MM.1S (cell line): ENCODE results near the gene CCL21.
"Not testable (repeated sequence)": the region's sequence is repeated elsewhere in the genome, so short reads cannot be mapped to it uniquely, and the experiment has no call there.

Source experiments
- DNase-seq: peaks from one replicate; pipeline ENCODE4 v3.0.0-alpha.2; 2015
- H2AFZ ChIP-seq: fragments of 300-600 bp; sonication (generic); 2 replicates; pipeline ENCODE4 v1.6.0; 2016; ENCODE audit warnings: antibody characterized with exemption, low read length
- H3F3A ChIP-seq: fragments of 300-600 bp; sonication (generic); 2 replicates; pipeline ENCODE4 v1.6.1; 2016; ENCODE audit warnings: mild to moderate bottlenecking, antibody characterized with exemption, low read length, moderate library complexity, mixed read lengths; ENCODE audit not compliant: insufficient read depth
- H3K27ac ChIP-seq: fragments of 300-600 bp; sonication (generic); 2 replicates; pipeline ENCODE4 v1.5.1; 2016; ENCODE audit warnings: mild to moderate bottlenecking, low read length
- H3K27me3 ChIP-seq: fragments of 300-600 bp; sonication (generic); replicated peaks from 2 replicates; pipeline ENCODE4 v1.6.0; 2016; ENCODE audit warnings: low read length; ENCODE audit not compliant: insufficient read depth
- H3K36me3 ChIP-seq: fragments of 300-600 bp; sonication (generic); replicated peaks from 2 replicates; pipeline ENCODE4 v1.6.1; 2016; ENCODE audit warnings: mild to moderate bottlenecking, low read length, mixed read lengths; ENCODE audit not compliant: insufficient read depth
- H3K4me1 ChIP-seq: fragments of 300-600 bp; sonication (generic); 2 replicates; pipeline ENCODE4 v1.6.1; 2016; ENCODE audit warnings: low read length, mixed read lengths
- H3K4me2 ChIP-seq: fragments of 300-600 bp; sonication (generic); 2 replicates; pipeline ENCODE4 v1.6.0; 2016; ENCODE audit warnings: low read depth, low read length
- H3K4me3 ChIP-seq: fragments of 300-600 bp; sonication (generic); 2 replicates; pipeline ENCODE4 v1.5.1; 2016; ENCODE audit warnings: low read length, mixed read lengths
- H3K79me2 ChIP-seq: fragments of 300-600 bp; sonication (generic); 2 replicates; pipeline ENCODE4 v1.6.1; 2016; ENCODE audit warnings: mixed run types, low read length, mixed read lengths
- H3K9ac ChIP-seq: fragments of 300-600 bp; sonication (generic); 2 replicates; pipeline ENCODE4 v1.6.1; 2016; ENCODE audit warnings: low read length, mixed read lengths
- H3K9me2 ChIP-seq: fragments of 300-600 bp; sonication (generic); replicated peaks from 2 replicates; pipeline ENCODE4 v1.6.1; 2016; ENCODE audit warnings: mild to moderate bottlenecking, low read length, mixed read lengths; ENCODE audit not compliant: insufficient read depth
- H3K9me3 ChIP-seq: fragments of 300-600 bp; sonication (generic); replicated peaks from 2 replicates; pipeline ENCODE4 v1.6.1; 2016; ENCODE audit warnings: mild to moderate bottlenecking, low read length, mixed read lengths; ENCODE audit not compliant: insufficient read depth
- H4K20me1 ChIP-seq: fragments of 300-600 bp; sonication (generic); 2 replicates; pipeline ENCODE4 v1.6.1; 2016; ENCODE audit warnings: mild to moderate bottlenecking, low read length, moderate library complexity, mixed read lengths; ENCODE audit not compliant: insufficient read depth
- CTCF ChIP-seq: fragments of 300-600 bp; sonication (generic); IDR thresholded peaks from 2 replicates; pipeline ENCODE4 v1.5.1; 2016; ENCODE audit warnings: antibody characterized with exemption, low read length, mixed read lengths
- EZH2 ChIP-seq: fragments of 300-600 bp; sonication (generic); optimal IDR thresholded peaks from 2 replicates; pipeline ENCODE3; 2017; ENCODE audit warnings: low read depth, mild to moderate bottlenecking, antibody characterized with exemption, low read length, mixed read lengths
- EZH2phosphoT487 ChIP-seq: fragments of 300-600 bp; sonication (generic); IDR thresholded peaks from 2 replicates; pipeline ENCODE4 v1.6.1; 2018; ENCODE audit warnings: antibody characterized with exemption, low read length

Gene CCL21

GRCh38 chr9:34732478-34732877, 22.5 kb upstream of the CCL21 start:
- no peak for TF ChIP-seq EZH2phosphoT487
- no peak for TF ChIP-seq CTCF
- TF ChIP-seq EZH2 = no peak
- no peak overlapping the region for H3K9ac ChIP-seq
- no peaks in the 10 kb centered on the region for H3K9me2 ChIP-seq
- H4K20me1 ChIP-seq = no peaks in the 10 kb centered on the region
- no peak overlapping the region for H3K4me3 ChIP-seq
- H3K36me3 ChIP-seq = no peaks in the 10 kb centered on the region
- H2AFZ ChIP-seq = no peak overlapping the region
- no peak overlapping the region for H3K4me2 ChIP-seq
- H3K27me3 ChIP-seq = no peaks in the 10 kb centered on the region
- H3K27ac ChIP-seq = no peak overlapping the region
- H3K4me1 ChIP-seq = no peaks in the 10 kb centered on the region
- DNase-seq = no peak
- H3F3A ChIP-seq = no peaks in the 10 kb centered on the region
- H3K79me2 ChIP-seq = no peaks in the 10 kb centered on the region
- H3K9me3 ChIP-seq = no peaks in the 10 kb centered on the region

DNA sequence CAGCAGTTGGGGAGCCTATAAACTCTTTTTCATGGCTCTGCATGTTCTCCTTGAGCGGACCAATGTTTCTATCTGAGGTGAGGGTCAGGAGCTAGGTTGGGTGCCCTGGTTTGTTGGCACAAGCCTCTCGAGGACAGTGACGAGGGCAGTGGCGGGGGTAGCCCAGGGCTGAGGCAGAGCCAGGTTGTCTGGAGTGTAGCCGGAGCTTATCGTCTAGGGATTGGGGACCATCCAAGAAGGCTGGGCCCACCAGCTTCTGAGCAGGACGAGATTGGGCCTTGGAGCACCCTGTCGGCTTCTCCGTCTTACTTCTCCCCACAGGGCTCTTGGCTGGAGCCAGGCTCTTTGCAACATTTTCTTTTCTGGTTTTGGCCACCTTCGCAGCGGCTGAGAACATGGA, 13.2 kb upstream of the CCL21 start:
- H3F3A ChIP-seq = no peaks in the 10 kb centered on the region
- H2AFZ ChIP-seq = no peak overlapping the region
- no peaks in the 10 kb centered on the region for H3K9me3 ChIP-seq
- no peaks in the 10 kb centered on the region for H4K20me1 ChIP-seq
- no peaks in the 10 kb centered on the region for H3K79me2 ChIP-seq
- no peaks in the 10 kb centered on the region for H3K4me1 ChIP-seq
- H3K27me3 ChIP-seq = no peaks in the 10 kb centered on the region
- TF ChIP-seq EZH2 (no peak), EZH2phosphoT487 (no peak), CTCF (no peak)
- H3K27ac ChIP-seq = no peak overlapping the region
- no peak overlapping the region for H3K9ac ChIP-seq
- no peak overlapping the region for H3K4me3 ChIP-seq
- H3K9me2 ChIP-seq = no peaks in the 10 kb centered on the region
- H3K4me2 ChIP-seq = no peak overlapping the region
- no peaks in the 10 kb centered on the region for H3K36me3 ChIP-seq
- DNase-seq = no peak

DNA sequence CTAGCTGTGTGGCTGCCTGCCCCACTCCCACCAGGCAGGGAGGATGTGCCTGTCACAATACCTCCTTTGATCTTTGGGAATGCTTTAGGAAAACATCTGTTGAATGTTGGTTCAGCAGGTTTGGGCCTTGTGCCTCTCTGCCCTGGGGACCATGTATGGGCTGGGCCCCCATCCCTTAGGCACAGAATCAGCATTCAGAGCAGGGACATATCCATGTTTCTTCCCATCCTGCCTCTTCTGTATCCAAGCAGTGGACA, 9.8 kb upstream of the CCL21 start:
- not testable (repeated sequence) for H3K9me3 ChIP-seq, H3K9me2 ChIP-seq, DNase-seq, H3K4me2 ChIP-seq, H2AFZ ChIP-seq, H4K20me1 ChIP-seq, H3K4me3 ChIP-seq, H3K36me3 ChIP-seq, H3F3A ChIP-seq, H3K79me2 ChIP-seq, H3K27ac ChIP-seq, H3K4me1 ChIP-seq, H3K9ac ChIP-seq, H3K27me3 ChIP-seq

DNA sequence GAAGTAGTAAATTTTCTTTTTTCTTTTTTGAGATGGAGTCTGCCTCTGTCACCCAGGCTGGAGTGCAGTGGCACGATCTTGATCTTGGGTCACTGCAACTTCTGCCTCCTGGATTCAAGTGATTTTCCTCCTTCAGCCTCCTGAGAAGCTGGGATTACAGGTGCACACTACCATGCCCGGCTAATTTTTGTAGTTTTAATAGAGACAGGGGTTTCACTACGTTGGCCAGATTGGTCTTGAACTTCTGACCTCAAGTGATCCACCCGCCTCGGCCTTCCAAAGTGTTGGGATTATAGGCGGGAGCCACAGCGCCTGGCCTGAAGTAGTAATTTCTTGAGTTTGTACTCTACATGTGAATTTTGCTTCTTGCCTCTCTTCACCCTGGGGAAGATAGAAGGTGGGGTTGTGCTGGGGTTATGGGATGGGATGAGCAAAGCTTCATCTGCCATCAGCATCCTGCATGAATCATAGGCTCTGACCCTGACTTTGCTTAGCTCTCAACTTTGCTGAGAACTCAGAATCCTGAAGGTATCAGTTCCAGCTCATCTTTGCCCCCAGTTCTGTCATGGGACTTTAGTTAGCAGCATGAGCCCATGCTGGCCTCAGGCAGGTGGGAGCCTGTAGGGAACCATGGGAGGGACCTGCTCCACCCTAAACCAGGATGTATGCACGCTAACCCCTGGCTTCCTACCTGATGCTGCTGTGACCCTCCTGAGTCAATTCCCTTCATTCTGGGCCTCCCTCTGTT, 9.3 kb upstream of the CCL21 start:
- no peaks in the 10 kb centered on the region for H3F3A ChIP-seq

More for the DNA sequence above, 9.3 kb upstream of the CCL21 start:
- H2AFZ ChIP-seq = no peak overlapping the region
- no peaks in the 10 kb centered on the region for H3K9me3 ChIP-seq
- no peaks in the 10 kb centered on the region for H3K79me2 ChIP-seq
- H3K9ac ChIP-seq = no peak overlapping the region
- no peak for DNase-seq
- no peaks in the 10 kb centered on the region for H3K36me3 ChIP-seq
- no peaks in the 10 kb centered on the region for H3K9me2 ChIP-seq
- no peak overlapping the region for H3K4me2 ChIP-seq
- no peaks in the 10 kb centered on the region for H4K20me1 ChIP-seq
- H3K27me3 ChIP-seq = no peaks in the 10 kb centered on the region
- no peak overlapping the region for H3K4me3 ChIP-seq
- H3K27ac ChIP-seq = no peak overlapping the region
- TF ChIP-seq EZH2phosphoT487 (no peak), EZH2 (no peak), CTCF (no peak)
- no peaks in the 10 kb centered on the region for H3K4me1 ChIP-seq
